ENCODE results near the gene CBLB.
"Not testable (repeated sequence)": the region's sequence is repeated elsewhere in the genome, so short reads cannot be mapped to it uniquely, and the experiment has no call there.

Gene CBLB

DNA sequence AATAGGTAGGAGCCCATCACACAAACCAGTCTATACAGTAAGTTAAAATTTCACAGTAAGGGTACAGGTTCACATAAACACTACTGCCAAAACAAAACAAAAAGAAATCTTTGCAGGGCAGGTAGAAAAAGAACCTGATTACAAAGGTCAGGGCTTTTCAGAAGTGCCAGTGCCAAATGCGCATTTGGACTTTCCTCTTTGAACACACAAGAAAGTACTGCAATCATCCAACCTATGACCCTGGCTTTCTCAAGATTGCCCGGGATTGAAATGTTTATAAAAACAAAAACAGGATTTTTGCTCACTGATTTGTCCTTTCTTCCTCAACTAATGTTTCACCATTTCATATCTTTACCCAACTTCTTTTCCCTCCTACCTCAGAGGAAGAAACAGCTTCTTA, 47.4 kb downstream of the CBLB start:
- DNase-seq (ENCODE audit: low spot score): no peak

DNA sequence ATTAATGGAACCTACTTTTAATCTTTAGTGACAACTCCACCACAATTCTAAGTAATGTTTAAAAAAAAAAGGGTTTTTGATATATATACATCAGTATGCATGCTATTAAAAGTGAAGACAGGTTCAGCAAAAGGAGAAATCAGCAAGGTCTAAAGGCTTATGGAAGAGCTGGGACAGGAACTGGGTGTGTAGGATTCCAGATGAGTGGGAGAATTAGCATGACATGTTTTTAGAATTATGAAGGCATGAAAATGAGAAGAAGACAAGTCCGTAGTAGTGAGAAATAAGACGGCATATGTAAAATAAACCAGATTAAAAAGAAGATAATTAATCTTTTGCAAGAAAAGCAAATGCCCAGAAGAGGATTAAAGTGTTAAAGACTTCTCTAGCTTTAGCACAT, 52.0 kb downstream of the CBLB start:
- no peak for DNase-seq (ENCODE audit: low spot score)

DNA sequence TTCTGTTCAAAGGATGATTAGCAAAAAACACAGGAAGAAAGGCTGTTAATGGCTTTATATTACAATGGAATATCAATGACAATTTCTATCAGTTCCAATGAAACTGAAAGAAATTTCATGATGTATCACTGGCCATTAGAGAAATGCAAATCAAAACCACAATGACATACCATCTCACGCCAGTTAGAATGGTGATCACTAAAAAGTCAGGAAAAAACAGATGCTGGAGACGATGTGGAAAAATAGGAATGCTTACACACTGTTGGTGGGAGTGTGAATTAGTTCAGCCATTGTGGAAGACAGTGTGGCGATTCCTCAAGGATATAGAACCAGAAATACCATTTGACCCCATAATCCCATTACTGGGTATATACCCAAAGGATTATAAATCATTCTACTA, 53.5 kb downstream of the CBLB start:
- DNase-seq (ENCODE audit: low spot score): not testable (repeated sequence)

DNA sequence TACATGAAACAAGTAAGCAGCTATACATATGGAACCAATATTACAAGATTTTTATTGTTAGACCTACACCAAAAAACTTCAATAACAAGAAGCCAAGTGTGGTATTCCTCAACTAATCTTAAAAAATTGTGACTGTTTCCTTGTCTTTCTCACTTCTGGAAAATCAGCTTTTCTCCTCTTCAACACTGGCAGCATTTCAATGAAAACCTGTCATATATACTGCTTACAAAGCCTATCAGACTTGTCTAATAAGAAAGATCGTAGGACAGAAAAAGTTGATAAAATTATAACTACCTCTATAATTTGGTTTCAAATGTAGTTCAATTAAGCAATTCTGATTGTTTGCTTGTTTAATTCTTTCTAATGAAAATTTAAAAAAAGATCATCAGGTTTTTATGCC, 55.1 kb downstream of the CBLB start:
- DNase-seq (ENCODE audit: low spot score): no peak

DNA sequence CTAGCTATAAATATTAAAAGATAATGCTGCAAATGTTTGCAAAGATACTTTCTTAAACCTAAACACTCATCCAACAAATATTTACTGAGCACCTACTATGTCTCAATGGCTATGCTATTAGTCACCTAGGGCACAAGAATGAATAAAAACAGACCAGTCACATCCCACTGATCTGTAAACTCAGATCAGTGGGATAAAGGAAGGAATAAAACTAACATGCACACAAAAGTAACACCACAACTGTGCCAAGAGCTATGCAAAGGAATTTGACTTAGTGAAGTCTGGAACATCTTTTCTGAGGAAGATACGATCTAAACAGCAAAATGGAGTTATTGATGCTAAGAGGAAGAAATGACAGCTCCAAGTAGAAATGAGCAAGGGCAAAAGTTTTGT, 56.6 kb downstream of the CBLB start:
- DNase-seq (ENCODE audit: low spot score): no peak

DNA sequence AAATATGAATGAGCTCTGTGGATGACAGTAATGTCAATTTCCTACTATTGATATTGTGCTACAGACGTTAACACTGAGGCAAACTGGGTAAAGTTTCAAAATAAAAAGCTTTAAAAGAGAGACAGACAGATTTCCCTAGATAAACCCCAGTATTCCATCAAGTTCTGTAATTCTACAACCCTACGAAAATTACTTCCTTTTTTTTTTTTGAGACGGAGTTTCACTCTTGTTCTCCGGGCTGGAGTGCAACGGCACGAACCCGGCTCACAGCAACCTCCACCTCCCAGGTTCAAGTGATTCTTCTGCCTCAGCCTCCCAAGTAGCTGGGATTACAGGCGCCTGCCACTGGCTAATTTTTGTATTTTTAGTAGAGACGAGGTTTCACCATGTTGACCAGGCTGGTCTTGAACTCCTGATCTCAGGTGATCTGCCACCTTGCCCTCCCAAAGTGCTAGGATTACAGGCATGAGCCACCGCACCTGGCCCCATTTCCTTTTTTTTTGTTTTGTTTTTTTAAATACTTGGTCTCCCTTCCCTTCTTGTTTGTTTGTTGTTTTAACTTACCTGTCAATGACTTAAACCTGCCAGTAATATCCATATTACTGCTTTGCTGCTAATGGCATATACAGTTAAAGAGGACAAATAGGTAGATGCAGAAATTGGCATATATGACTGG, 57.2 kb downstream of the CBLB start:
- no peak for DNase-seq (ENCODE audit: low spot score)

DNA sequence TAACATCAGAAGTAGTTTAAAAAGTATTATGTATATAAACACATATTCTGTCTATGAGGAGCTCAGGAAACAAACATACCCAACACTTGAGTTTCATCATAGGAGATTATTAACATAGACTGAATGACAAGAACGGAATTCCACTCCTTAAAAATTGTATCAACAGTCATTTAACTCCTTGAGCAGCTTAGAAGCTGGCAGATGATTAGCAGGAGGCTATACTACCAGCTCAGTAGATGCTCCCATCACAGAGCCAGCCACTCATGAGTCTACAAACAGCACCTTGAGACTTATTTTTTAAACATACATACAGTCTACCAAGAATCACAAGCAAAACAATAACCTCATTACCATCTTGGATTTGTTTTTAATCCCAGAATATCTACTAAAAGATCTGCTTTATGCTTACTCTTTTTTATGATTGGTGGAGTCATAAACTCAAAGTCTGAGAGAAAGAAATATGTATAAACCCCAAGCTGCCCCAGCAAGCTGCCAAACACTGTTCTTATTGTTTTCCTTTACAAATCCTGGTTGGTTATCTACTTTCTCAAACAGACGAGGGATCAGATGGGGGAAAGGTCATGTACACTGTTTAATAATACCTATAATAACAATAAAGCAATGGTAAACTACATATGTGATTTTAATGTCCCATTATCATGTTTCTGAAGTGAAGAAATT, 59.5 kb downstream of the CBLB start:
- DNase-seq (ENCODE audit: low spot score): no peak

DNA sequence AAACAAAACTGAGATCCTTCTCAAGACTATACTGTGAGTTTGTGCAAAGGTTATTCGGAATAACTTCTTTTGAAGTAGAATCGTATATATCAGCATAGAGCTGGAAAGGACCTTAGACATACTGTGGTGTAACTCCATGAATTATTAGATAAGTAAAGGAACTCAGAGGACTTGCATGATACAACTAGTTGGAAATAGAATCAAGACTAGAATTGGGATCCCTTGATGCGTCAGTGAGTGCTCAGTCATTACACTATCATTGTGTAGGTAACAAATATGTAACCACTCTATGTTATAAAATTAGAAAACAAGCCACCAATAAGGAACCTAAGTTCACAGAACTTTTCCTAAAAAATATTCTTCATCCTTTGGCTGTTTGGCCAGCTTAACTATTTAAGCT, 61.1 kb downstream of the CBLB start:
- no peak for DNase-seq (ENCODE audit: low spot score)

DNA sequence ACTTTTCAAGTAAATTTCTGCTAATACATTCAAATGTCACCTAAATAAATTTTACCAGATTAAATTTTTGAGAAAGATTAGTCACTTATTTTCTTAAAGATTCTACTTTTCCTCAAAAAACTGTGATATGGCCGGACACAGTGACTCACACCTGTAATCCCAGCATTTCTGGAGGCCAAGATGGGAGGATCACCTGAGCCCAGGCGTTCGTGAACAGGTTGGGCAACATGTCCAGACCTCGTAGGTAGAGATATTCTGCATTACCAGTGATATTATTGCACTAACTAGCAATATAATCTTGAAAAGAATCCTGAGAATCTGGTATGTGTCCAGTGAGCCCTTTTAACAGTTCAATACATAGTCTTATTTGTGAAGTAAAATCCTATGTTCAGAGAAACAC, 61.7 kb downstream of the CBLB start:
- no peak for DNase-seq (ENCODE audit: low spot score)

DNA sequence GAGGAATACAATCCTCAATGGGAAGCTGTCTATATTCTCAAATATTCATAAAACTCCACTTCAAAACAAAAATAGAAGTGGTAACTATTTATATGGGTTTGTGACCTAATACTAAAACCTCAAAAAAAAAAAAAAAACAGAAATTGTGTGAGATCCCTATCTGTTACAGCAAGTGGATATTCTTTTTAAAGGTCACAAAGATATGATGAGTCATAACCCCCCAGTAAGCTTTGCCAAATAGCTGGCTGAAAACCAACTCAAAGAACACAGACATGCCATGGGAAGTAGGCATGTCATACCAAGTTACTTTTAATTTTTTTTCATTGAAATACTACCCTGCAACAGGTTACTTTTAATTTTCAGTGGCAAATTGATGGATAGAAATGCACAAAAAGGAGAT, 62.5 kb downstream of the CBLB start:
- DNase-seq (ENCODE audit: low spot score): peak; percentile 83

DNA sequence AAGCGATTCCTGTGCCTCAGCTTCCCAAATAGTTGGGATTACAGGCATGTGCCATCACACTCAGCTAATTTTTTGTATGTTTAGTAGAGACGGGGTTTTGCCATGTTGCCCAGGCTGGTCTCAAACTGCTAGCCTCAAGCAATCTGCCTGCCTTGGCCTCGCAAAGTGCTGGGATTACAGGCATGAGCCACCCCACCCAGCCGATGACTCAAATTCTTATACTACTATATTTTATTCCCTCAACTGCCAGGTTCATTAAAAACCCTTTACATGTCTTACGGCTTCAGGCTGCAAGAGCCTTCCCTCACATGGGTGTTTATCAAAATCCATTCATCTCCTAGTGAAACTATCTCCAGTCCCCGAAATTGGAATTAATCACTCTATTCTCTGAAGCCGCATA, 63.4 kb downstream of the CBLB start:
- DNase-seq (ENCODE audit: low spot score): no peak

DNA sequence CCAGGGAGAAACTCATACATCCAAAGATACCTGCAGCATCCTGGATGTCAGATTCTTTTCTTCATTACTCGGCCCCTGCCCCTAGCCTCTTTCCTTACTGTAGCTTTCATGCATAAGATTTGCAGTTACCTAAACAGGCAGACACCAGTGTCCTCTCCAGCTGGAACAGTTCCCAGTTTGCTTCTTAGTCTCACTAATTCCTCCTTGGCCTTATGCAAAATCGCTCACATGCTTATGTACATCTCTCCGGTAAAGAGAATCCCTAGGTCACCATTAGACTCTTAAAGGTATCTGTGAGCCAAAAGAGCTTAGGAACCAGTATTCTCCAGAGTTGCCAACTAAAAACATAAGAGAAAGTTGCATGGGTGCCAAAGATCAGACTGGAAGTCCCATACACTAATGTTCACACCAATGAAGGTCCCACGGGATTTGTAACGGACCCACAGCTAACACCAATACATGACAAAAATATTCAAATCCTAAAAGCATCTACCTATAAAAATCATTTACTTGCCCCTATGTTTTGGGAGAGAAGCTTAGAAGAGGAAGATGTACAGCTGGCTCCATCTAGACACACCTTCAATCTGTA, 66.6 kb downstream of the CBLB start:
- no peak for DNase-seq (ENCODE audit: low spot score)

DNA sequence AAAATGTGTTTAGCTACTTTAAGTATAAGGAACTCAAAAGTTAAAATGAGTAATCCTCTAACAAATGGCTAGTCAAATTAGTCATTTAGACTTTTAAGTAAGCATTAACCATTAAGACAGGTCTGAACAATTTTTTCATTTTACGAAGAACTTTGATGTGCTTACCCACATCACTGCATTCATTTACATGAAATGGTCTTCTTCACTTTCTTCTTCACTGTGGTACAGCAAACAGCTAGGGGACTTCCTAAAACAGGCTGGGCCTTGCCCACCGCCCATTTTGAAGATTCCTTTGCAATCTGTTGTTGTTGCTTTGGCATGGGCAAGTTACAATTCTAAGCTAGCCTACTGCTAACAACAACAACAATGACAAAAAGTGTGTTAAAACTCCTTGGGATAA, 67.4 kb downstream of the CBLB start:
- DNase-seq (ENCODE audit: low spot score): peak; percentile 47

DNA sequence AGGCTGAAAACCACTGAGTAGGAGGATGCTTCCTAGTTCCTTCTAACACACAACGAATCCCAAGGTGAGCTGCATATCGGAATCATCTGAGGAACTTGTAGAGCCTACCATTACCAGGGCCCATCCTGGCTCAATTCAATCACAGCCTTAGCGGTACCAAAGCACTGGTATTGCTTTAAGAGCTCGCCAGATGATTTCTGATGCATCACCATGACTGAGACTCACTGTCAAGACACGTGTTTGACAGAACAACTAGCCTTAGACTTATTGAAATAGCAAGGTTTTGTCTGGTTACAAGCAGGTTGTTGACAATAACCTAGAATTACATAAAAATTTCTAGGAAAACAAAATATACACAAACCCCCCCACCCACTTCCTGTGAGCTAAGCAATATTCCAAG, 68.5 kb downstream of the CBLB start:
- no peak for DNase-seq (ENCODE audit: low spot score)

DNA sequence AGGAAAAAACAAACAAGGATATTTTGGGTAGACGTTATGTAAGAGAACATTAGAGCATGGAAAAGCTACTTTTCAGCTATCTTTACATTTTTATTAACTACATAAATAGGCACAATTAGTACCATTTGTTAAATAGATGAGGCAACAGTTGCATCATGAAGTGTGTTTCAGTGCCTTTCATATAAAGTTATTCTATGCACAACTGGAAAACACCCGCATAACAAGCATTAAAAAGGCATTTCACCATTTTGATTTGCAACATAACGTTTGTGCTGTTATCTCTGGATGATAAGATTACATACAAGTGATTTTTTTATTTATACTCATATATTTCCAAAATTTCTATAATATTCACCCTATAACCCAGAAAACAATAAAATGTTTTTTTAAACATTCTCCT, 69.5 kb downstream of the CBLB start:
- no peak for DNase-seq (ENCODE audit: low spot score)

DNA sequence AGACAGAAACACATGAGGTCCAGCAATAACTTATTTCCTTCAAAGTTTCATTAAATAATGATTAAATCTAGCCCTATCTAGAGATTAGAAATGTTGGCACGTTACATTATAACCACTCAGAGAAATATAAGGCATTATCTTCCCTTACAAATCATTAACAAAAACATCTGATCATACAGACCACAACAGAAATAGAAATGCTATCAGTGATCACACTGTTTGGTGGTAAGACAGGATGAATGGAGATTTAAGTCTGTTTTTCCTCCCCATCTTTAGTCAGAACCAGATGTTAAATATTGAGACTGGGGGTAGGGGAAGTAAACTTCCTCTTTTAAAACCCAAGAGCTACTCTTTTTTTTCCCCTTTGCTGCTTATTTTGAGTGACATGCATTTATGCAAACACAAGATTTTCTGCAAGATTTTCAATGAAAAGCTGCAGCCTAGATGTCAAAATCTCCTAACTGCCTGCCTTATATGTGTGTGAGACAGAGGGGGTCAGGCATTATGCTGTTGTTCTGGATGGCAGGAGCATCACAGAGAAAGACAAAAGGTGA, 70.4 kb downstream of the CBLB start:
- DNase-seq (ENCODE audit: low spot score): peak; percentile 22

DNA sequence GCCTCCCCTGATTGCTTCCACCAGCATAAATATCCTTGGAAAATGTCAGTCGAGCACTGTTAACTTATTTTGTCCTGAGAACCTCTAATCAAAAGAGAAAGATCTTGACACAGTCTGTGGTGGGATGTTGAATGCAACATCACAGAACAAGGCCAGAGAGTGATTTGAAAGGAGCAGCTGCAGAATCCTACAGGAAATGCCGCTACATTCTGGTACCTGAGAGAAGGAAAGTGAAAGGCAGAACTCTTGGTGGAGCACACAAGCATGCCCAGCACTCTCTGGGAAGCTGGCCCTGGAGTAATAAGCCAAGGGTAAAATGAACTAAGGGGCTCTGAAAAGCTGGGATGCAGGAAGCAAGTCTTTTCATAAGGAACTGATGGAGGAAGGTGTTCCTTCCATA, 75.8 kb downstream of the CBLB start:
- DNase-seq (ENCODE audit: low spot score): no peak

DNA sequence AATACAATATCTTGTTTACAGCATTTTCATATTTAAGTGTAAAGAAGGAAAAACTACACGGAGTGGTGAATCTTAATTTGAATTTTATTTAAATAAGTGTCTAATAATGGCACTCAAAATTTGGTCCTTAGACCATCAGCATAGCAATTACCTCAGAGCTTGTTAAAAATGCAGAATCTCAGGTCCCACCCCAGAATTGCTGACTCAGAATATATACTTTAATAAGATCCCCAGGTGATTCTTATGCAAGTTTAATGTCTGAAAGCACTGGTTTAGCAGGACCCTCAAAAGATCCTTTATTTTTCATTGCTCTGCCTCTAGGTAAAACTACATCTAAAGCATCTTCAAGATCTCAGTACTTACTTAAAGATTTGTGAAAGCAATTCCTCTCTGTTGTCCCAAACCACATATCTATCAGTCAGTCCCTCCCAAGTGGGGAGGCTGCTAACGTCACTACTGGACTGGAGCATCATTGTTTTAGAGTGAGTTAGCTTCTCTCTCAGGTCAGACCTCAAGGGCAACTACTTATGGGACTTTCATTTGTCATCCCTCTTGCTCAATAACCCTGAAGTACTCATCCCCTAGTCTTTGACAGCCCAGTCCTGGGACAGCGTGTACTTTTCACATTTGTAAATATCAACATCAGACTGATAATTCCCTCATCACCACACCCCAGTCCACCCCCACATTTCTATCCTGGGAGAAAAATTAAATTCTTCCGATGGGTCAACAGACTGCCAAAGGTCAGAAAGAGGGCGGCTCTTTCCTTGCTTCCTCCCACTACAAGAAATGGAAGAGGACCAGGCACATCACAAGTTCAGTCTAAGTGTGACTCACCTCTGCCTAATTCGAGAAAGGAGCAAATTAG, 76.7 kb downstream of the CBLB start:
- DNase-seq (ENCODE audit: low spot score): no peak

DNA sequence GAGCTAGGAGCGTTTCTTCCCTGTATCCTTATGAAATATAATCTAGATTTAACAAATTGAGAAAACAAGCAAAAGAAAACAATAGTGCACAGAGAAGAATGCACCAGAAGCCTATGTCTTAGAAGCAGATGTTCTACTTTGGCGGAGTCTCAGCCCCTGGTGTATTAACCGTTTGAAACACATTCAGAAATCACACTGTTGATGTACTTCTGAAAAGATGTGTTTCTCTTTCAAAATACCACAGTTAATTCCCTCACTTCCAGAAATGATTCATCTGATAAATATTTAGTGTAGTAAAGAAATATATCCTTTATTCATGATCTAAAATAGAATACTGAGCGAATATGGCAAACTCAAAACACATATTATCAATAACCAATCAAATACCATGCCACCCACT, 77.7 kb downstream of the CBLB start:
- no peak for DNase-seq (ENCODE audit: low spot score)

DNA sequence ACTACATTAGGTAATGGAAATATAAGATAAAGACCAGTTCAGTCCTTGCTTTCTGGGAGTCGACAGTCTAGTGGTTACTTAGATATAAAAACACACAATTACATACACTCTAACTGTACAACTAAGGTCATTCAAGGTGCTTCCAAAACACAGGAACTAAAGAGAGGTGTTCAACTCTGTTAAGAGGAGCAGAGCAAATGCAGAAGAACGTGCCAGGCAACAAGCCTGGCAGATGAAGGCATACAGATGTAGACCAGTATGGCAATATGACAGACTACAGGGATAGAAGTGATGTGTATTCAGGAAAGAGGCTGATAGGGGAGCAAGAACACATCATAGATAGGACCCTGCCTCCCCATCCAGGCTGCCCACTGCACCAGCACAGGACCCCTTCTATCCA, 78.3 kb downstream of the CBLB start:
- no peak for DNase-seq (ENCODE audit: low spot score)

DNA sequence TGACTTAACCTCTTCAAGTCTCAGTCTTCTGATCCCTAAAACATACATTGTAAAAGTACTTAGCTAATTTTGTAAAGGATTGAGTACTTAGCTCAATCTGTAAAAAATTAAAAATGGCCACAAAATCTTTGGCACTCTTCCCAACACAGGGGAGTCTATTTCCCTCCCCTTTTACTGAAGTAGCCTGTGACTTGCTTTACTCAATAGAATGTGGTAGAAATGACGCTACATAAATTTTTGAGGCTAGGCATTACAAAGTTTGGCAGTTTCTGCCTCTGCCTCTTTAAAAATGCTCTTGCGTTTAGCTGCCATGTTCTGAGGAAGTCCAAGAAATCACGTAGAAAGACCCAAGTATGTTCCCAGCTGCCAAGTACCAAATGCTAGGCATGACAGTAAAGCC, 80.2 kb downstream of the CBLB start:
- no peak for DNase-seq (ENCODE audit: low spot score)

DNA sequence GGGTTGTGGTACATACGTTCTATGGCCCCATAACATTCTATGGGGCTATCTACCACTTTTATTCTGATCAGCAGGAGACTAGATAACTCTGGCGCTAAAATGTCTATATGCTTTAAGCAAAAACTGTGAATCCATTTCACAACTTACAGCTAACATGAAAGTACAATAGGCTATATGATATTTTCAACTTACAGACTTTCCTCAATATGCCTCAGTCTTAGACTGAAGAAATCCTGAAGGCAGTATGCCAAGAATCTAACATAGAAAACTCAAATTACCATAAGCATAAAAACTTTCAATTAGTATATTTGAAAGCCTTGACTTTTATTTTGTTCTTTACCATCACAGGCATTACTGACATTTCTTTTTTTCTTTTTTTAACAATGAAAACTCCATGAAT, 81.4 kb downstream of the CBLB start:
- DNase-seq (ENCODE audit: low spot score): no peak

DNA sequence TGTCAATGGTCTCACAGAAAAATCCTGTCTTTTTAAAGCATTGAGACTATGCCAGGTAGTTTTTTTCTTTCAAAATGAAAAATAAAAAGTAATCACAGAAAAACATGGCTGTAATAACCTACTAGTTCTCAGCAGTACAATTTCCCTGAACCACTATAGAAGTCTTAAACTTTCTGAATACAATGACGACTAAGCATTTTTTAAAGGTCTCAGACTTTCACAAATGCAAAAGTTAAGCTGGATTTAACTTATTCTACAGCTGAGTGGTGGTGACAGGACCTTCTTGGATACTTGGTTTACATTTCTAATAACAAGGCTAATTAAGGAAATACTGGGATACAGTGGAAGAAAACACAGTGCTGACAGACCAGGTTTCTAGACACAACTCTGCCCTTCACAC, 81.8 kb downstream of the CBLB start:
- no peak for DNase-seq (ENCODE audit: low spot score)

Data from CD4-positive, alpha-beta T cell treated with Interleukin-15 for 4 hours (primary cell).